ENCODE measurements around the gene SERPINB6. TPM values are rescaled to one million over a fixed set of nuclear protein-coding genes. Genes with fewer than 3 reads are reported as not detected.

The SERPINB6 gene
- total and polyA plus RNA-seq, 5 donors: 172 to 265 (median 201) TPM

DNA sequence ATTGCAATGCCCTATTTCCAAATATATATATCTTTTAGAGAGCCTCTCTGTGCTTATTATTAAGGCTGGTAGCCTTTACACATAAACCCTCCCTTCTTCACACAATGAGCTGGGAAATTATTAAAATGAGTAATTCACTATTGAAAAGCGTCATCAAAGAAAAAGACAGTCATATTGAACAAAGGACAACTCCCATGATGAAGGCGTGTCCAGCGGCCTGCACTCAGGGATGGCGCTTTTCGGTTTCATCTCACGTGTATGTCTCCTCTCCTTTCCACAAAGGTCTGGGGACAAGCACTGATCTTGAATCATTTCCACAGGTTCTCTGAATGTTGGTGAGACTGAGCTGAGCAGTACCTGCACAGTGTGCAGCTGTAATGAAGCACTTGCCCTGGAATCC lies 71.8 kb downstream of the SERPINB6 start:
- intact Hi-C loops (cut with DNase I): no loop called here
- DNase-seq (no peak), ATAC-seq (no peak)
- peaks cover 7% of the 10 kb centered on the region for H3K4me1 ChIP-seq (ENCODE audit: control insufficient read depth, insufficient read depth, low read length)
- H3K9me3 ChIP-seq (ENCODE audit: control insufficient read depth, low read length): no peaks in the 10 kb centered on the region
- no peak overlapping the region for H3K4me3 ChIP-seq (ENCODE audit: low read length)
- no peaks in the 10 kb centered on the region for H3K27me3 ChIP-seq (ENCODE audit: control insufficient read depth, insufficient read depth)
- no peak overlapping the region for H3K27ac ChIP-seq (ENCODE audit: low read length)
- WGBS: 92% methylated on average over 6 of the region's 6 CpGs

Other genes starting within 250 kb of the SERPINB6 start
- 1 to 10 TPM; 1.9 to 3.7 (median 2.5) TPM for gene MYLK4, start 220.6 kb downstream of the SERPINB6 start, total RNA-seq
- gene MYLK4, start 220.6 kb downstream of the SERPINB6 start, polyA plus RNA-seq: 1.3 TPM
- 10 to 100 TPM; 34.7 to 49.3 (median 43.6) TPM for gene WRNIP1, start 206.2 kb downstream of the SERPINB6 start, total RNA-seq
- 44.1 TPM for gene WRNIP1, start 206.2 kb downstream of the SERPINB6 start, polyA plus RNA-seq
- gene SERPINB1, start 129.7 kb downstream of the SERPINB6 start, total RNA-seq: 10 to 100 TPM; 27.3 to 42.1 (median 32.7) TPM
- gene SERPINB1, start 129.7 kb downstream of the SERPINB6 start, polyA plus RNA-seq: 23.6 TPM
- 10 to 100 TPM in 1 of 4 donors, 1 to 10 TPM in 3; 6.8 to 15.8 (median 8.6) TPM for gene SERPINB9, start 68.3 kb downstream of the SERPINB6 start, total RNA-seq
- gene SERPINB9, start 68.3 kb downstream of the SERPINB6 start, polyA plus RNA-seq: 3.5 TPM
- 10 to 100 TPM; 38.1 to 60.6 (median 46.8) TPM for gene NQO2, start 28.3 kb upstream of the SERPINB6 start, total RNA-seq
- 71.0 TPM for gene NQO2, start 28.3 kb upstream of the SERPINB6 start, polyA plus RNA-seq
- 10 to 100 TPM in 1 of 4 donors, 1 to 10 TPM in 3; 8.0 to 11.5 (median 8.6) TPM for gene RIPK1, start 96.9 kb upstream of the SERPINB6 start, total RNA-seq
- gene RIPK1, start 96.9 kb upstream of the SERPINB6 start, polyA plus RNA-seq: 6.8 TPM
- gene BPHL, start 147.1 kb upstream of the SERPINB6 start, total RNA-seq: 10 to 100 TPM in 2 of 4 donors, 1 to 10 TPM in 2; 9.3 to 11.4 (median 10.1) TPM
- 13.1 TPM for gene BPHL, start 147.1 kb upstream of the SERPINB6 start, polyA plus RNA-seq
- gene TUBB2A, start 186.0 kb upstream of the SERPINB6 start, total RNA-seq: 10 to 100 TPM; 24.3 to 30.1 (median 27.5) TPM
- 43.1 TPM for gene TUBB2A, start 186.0 kb upstream of the SERPINB6 start, polyA plus RNA-seq

All from right cardiac atrium (tissue), 5 donors.